Measurements from ENCODE around the gene PRDM11. TPM values are rescaled to one million over a fixed set of nuclear protein-coding genes. Genes with fewer than 3 reads are reported as not detected.

The PRDM11 gene
- total and polyA plus RNA-seq, 2 of the 8 experiments (the other 6 are each of a cell fraction or from before 2014, with no cell fraction given) = 3.6 to 11.7 TPM

DNA sequence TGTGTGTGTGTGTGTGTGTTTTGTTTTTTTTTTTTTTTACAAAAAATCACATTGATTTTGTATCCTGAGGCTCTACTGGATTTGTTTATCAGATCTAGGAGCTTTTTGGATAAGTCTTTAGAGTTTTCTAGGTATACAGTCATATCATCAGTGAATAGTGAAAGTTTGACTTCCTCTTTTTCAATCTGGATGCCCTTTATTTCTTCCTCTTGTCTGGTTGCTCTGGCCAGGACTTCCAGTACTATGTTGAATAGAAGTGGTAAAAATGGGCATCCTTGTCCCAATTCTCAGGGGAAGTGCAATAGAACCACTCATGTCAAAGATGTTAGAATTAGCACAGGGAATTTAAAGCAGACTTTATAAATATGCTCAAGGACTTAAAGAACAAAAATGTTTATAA is 32.6 kb upstream of the PRDM11 start:
- H3K18ac ChIP-seq (ENCODE audit: extremely low read depth, low read length) = no peak overlapping the region
- no peaks in the 10 kb centered on the region for H3K36me3 ChIP-seq (ENCODE audit: control insufficient read depth in 2 of 4, insufficient read depth in 4 of 4, low read length in 3 of 4)
- no peak for DNase-seq (ENCODE audit: low read depth in 1 of 2, low spot score in 2 of 2)
- no peaks in the 10 kb centered on the region for H4K20me1 ChIP-seq (replicated peaks in 1 of 2; ENCODE audit: control insufficient read depth in 1 of 2, insufficient read depth in 2 of 2, low read length in 2 of 2)
- no peak overlapping the region for H2BK20ac ChIP-seq (ENCODE audit: low read length)
- no peak overlapping the region for H2AK5ac ChIP-seq (ENCODE audit: low read depth, low read length)
- ChIA-PET POLR2A (ENCODE audit: partially characterized antibody) (no interaction called here), CTCF (ENCODE audit: partially characterized antibody) (interaction anchor here (1.0 kb wide), 1 partner anchor 45 kb away, joined by 4 read pairs; no protein-coding TSS in a partner anchor)
- no peak overlapping the region for H3K4me2 ChIP-seq (ENCODE audit: insufficient read depth in 1 of 2, low read depth in 2 of 2, low read length in 2 of 2)
- H2BK12ac ChIP-seq (ENCODE audit: low read depth, low read length) = no peak overlapping the region
- H2BK120ac ChIP-seq (replicated peaks; ENCODE audit: low read depth, low read length) = no peak overlapping the region
- no peaks in the 10 kb centered on the region for H3K79me1 ChIP-seq (ENCODE audit: low read depth, low read length)
- H3K4me1 ChIP-seq (replicated peaks in 1 of 4; ENCODE audit: control insufficient read depth in 3 of 4, insufficient read depth in 4 of 4, low read length in 3 of 4) = no peaks in the 10 kb centered on the region
- H3K23ac ChIP-seq (ENCODE audit: insufficient read length) = no peak overlapping the region
- H3K27ac ChIP-seq (ENCODE audit: low read depth, low read length) = no peak overlapping the region
- no peak overlapping the region for H3K9ac ChIP-seq (replicated peaks in 1 of 4; ENCODE audit: extremely low read depth in 1 of 4, low read depth in 3 of 4, low read length in 3 of 4)
- no peak overlapping the region for H3K4ac ChIP-seq (replicated peaks; ENCODE audit: insufficient read length, low read depth, low read length)
- H3K4me3 ChIP-seq (ENCODE audit: extremely low read depth in 1 of 4, insufficient read depth in 2 of 4, low read depth in 3 of 4, low read length in 4 of 4) = no peak overlapping the region
- H4K91ac ChIP-seq (replicated peaks; ENCODE audit: insufficient read length, low read length) = no peak overlapping the region
- H3K56ac ChIP-seq (replicated peaks; ENCODE audit: insufficient read length, low read depth, low read length) = no peak overlapping the region
- no peak overlapping the region for H3K14ac ChIP-seq (ENCODE audit: insufficient read length)
- no peak overlapping the region for H4K8ac ChIP-seq (ENCODE audit: extremely low read depth, insufficient read depth, low read length)
- TF ChIP-seq RBBP5 (IDR thresholded peaks at IDR 0.05; ENCODE audit: borderline replicate concordance, low read depth, low read length) = no peak
- TF ChIP-seq SRF (IDR thresholded peaks at IDR 0.05; ENCODE audit: low read depth, low read length) = no peak
- TF ChIP-seq RAD21 (IDR thresholded peaks at IDR 0.05 in 1 of 2, conservative IDR thresholded peaks at IDR 0.05 in 1 of 2; ENCODE audit: low read depth in 2 of 2, low read length in 2 of 2) = no peak
- no peak for TF ChIP-seq SAP30 (IDR thresholded peaks at IDR 0.05; ENCODE audit: insufficient read depth, insufficient replicate concordance, low read length)
- TF ChIP-seq GABPA (IDR thresholded peaks at IDR 0.05; ENCODE audit: borderline replicate concordance, insufficient read depth, low read length) = no peak
- TF ChIP-seq SUZ12 (IDR thresholded peaks at IDR 0.05; ENCODE audit: low read length) = no peak
- no peak for TF ChIP-seq YY1 (IDR thresholded peaks at IDR 0.05; ENCODE audit: low read depth, low read length)
- TF ChIP-seq RNF2 (IDR thresholded peaks at IDR 0.05; ENCODE audit: borderline replicate concordance, low read depth, low read length, missing control alignments, poor library complexity, severe bottlenecking) = no peak
- TF ChIP-seq SP4 (IDR thresholded peaks at IDR 0.05; ENCODE audit: low read length) = no peak
- TF ChIP-seq, protein P1, sequence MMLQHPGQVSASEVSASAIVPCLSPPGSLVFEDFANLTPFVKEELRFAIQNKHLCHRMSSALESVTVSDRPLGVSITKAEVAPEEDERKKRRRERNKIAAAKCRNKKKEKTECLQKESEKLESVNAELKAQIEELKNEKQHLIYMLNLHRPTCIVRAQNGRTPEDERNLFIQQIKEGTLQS (IDR thresholded peaks at IDR 0.05; ENCODE audit: insufficient read depth, low read depth, low read length) = no peak
- TF ChIP-seq EGR1 (IDR thresholded peaks at IDR 0.05; ENCODE audit: borderline replicate concordance, low read depth, low read length) = no peak
- TF ChIP-seq FOSL1 (IDR thresholded peaks at IDR 0.05; ENCODE audit: insufficient read depth, low read depth, low read length) = no peak
- TF ChIP-seq SP2 (IDR thresholded peaks at IDR 0.05; ENCODE audit: low read length) = no peak
- TF ChIP-seq CREB1 (IDR thresholded peaks at IDR 0.05) = no peak
- TF ChIP-seq ZNF274 (IDR thresholded peaks at IDR 0.05; ENCODE audit: borderline replicate concordance, extremely low read depth, low read length) = no peak
- H2BK15ac ChIP-seq (ENCODE audit: low read length) = no peak overlapping the region
- FAIRE-seq = no peak
- no peaks in the 10 kb centered on the region for H3K79me2 ChIP-seq (ENCODE audit: control insufficient read depth in 1 of 2, insufficient read depth in 2 of 2, low read length in 2 of 2)
- H3K9me3 ChIP-seq (ENCODE audit: insufficient read depth in 2 of 2, low read depth in 1 of 2, low read length in 1 of 2) = no peaks in the 10 kb centered on the region
- H3K27me3 ChIP-seq (replicated peaks in 1 of 4; ENCODE audit: control insufficient read depth in 3 of 4, extremely low read depth in 1 of 4, insufficient read depth in 3 of 4, low read length in 3 of 4) = no peaks in the 10 kb centered on the region
- no peak overlapping the region for H4K5ac ChIP-seq (ENCODE audit: insufficient read length, low read depth, low read length)
- H2AFZ ChIP-seq (ENCODE audit: low read length) = no peak overlapping the region
- no peaks in the 10 kb centered on the region for H3K23me2 ChIP-seq (ENCODE audit: low read depth, low read length)
- no peak overlapping the region for H2BK5ac ChIP-seq (ENCODE audit: low read depth, low read length)

All from H1 (cell line).